ENCODE measurements around the gene NGEF.
A peak's percentile ranks its signal among the peaks of the same experiment; 100 is the strongest.

The NGEF gene

GRCh38 chr2:232966122-232966521, 46.9 kb downstream of the NGEF start:
- DNase-seq (ENCODE audit: low spot score) = no peak

- DNase-seq (ENCODE audit: low spot score) = no peak
Observed at GRCh38 chr2:232963913-232964312, 49.1 kb downstream of the NGEF start.

DNA sequence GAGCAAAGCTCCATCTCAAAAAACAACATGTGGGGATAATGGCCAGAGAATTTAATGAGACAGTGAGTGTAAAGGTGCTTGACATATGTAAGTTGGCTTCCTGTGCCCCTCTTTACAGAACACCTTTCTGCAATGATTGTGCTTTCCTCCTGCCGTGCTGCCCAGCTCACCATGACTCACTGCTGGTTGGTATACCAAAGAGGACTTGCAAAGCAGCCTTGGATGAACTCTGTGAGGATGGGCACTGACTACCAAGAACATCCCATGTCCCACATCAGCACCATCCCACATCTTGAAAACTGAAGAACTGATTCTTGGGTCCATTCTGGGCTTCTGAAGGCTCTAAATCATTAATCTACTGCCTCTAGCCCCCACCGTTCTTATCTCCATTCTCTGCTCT, 52.2 kb downstream of the NGEF start:
- no peak for DNase-seq (ENCODE audit: low spot score)

GRCh38 chr2:232959139-232959538, 53.9 kb downstream of the NGEF start:
- DNase-seq (ENCODE audit: low spot score) = no peak

- DNase-seq (ENCODE audit: low spot score) = no peak
Observed at GRCh38 chr2:232957657-232958090, 55.4 kb downstream of the NGEF start.

DNA sequence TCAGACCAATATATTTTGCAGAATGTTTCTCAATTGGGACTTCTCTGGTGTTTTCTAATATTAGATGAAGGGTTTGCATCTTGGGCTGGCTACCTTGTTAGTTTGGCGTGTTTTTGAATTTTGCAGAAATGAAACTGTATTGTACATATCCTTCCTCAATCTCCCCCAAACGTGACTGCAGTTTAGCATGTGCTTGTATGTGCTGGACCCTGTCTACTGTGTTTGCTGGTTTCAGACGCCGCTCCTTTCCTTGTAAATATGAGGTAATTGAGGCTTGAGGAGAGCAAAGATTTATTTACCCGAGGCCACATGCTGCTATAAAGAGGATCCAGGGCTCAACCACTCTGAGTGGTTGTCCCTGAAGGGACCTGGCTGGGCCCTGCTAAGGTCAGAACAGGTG, 57.2 kb downstream of the NGEF start:
- DNase-seq (ENCODE audit: low spot score) = peak; percentile 41

- no peak for DNase-seq (ENCODE audit: low spot score)
Observed at GRCh38 chr2:232954691-232955090, 58.4 kb downstream of the NGEF start.

GRCh38 chr2:232951891-232952290, 61.2 kb downstream of the NGEF start:
- no peak for DNase-seq (ENCODE audit: low spot score)

- DNase-seq (ENCODE audit: low spot score) = no peak
Observed at GRCh38 chr2:232951181-232951580, 61.9 kb downstream of the NGEF start.

- no peak for DNase-seq (ENCODE audit: low spot score)
Observed at GRCh38 chr2:232950751-232951150, 62.3 kb downstream of the NGEF start.

GRCh38 chr2:232949016-232949415, 64.0 kb downstream of the NGEF start:
- DNase-seq (ENCODE audit: low spot score) = no peak

DNA sequence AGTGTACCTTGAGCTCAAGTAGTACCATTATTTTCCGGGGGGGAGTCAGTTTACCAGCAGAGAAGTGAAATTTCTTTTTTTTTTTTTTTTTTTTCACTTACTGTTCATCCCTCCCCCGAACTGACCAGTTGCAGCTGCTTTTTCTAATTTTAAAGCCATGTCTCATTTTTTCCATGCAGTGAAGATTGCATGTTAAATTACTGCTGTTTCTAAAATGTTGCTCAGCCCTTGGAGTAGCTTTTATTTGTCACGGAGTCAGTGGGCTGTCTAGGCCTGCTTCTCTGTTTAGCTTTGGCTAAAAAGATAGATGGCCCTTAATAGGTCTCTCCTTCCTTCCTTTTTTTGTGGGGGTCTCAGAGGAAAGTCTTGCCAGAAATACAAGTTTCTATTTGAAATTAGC, 70.2 kb downstream of the NGEF start:
- no peak for DNase-seq (ENCODE audit: low spot score)

GRCh38 chr2:232941912-232942594, 71.0 kb downstream of the NGEF start:
- DNase-seq (ENCODE audit: low spot score) = no peak

DNA sequence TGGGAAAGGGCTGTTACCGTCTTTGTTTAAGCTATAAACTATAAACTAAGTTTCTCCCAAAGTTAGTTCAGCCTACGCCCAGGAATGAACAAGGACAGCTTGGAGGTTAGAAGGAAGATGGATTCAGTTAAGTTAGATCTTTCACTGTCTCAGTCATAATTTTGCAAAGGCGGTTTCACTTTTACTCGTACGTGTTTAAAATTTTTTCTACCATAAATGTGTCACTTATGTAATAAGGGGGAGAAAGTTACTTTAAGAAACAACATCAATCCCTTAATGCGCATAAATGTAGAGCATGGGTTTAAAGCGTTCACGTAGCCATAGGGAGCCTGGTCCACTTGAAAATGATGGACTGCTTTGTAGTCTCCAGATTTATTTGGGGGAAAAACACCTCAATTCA, 71.7 kb downstream of the NGEF start:
- no peak for DNase-seq (ENCODE audit: low spot score)

DNA sequence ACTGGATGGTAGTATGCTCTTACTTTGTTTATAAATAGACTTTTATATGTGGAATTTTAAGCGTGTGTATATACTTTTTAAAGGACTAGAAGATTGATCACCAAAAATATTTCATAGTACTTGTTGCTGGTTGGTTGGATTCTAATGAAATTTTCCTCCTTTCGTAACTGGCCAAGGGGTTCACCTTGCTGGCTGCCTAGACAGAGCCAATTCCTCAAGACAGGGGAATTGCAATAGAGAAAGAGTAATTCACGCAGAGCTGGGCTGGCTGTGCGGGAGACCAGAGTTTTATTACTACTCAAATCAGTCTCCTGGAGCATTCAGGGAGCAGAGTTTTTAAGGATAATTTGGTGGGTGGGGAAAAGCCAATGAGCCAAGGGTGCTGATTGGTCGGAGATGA, 72.3 kb downstream of the NGEF start:
- no peak for DNase-seq (ENCODE audit: low spot score)

GRCh38 chr2:232937278-232937906, 75.7 kb downstream of the NGEF start:
- no peak for DNase-seq (ENCODE audit: low spot score)

DNA sequence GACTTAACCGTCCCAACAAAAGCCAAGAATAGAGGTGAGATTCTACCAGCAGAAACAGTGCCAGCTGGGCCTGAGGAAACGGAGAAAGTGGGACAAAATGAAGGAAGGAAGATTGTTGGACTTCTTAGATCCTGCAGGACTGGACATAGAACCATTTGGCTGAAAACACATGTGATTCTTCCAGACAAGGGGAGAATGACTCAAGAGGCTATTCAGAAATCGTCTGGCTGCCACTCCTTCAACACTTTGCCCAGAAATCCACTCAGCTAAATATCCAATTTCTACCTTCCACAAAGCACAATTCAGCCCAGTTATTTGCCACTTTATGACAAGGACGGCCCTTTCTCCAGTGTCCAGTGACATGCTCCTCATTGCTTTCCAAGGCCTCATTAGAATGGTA, 81.4 kb downstream of the NGEF start:
- no peak for DNase-seq (ENCODE audit: low spot score)

DNA sequence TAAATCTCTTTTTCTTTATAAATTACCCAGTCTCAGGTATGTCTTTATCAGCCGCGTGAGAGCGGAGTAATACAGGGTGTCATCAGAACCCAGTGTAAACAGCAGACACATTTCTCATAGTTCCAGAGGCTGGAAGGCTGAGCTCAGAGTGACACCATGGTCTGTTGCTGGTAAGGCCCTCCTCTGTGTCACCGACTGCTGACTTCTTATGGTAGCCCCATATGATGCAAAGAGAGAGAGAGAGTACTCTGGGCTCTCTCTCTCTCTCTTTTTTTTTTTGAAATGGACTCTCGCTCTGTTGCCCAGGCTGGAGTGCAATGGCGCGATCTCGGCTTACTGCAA, 83.0 kb downstream of the NGEF start:
- DNase-seq (ENCODE audit: low spot score) = no peak

DNA sequence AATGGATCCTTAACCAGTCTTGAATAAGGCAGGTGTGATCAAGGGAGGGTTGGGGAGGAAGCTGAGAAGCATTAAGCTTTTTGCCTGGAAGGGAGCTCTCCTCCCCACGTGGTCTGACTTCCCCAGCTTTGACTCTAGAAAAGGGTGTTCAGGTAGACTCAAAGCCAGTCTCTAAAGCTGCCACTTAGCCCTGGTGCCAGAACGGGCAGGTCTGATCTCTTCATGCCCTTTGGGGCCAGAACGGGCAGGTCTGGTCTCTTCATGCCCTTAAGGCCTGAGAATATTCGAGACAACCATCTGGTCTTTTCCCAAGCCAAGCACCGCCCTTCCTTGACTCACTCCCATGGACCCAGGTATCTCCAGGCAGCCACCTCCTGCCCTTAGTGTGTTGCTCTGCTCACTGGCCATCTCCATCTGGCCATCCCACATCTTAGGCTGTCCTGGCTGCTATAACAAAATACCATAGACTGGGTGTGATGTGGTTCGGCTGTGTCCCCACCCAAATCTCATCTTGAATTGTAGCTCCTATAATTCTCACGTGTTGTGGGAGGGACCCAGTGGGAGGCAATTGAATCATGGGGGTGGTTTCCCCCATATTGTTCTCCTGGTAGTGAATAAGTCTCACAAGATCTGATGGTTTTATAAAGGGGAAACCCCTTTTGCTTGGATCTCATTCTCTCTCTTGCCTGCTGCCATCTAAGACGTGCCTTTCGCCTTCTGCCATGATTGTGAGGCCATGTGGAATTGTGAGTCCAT, 83.6 kb downstream of the NGEF start:
- no peak for DNase-seq (ENCODE audit: low spot score)

GRCh38 chr2:232928551-232929302, 84.3 kb downstream of the NGEF start:
- no peak for DNase-seq (ENCODE audit: low spot score)

DNA sequence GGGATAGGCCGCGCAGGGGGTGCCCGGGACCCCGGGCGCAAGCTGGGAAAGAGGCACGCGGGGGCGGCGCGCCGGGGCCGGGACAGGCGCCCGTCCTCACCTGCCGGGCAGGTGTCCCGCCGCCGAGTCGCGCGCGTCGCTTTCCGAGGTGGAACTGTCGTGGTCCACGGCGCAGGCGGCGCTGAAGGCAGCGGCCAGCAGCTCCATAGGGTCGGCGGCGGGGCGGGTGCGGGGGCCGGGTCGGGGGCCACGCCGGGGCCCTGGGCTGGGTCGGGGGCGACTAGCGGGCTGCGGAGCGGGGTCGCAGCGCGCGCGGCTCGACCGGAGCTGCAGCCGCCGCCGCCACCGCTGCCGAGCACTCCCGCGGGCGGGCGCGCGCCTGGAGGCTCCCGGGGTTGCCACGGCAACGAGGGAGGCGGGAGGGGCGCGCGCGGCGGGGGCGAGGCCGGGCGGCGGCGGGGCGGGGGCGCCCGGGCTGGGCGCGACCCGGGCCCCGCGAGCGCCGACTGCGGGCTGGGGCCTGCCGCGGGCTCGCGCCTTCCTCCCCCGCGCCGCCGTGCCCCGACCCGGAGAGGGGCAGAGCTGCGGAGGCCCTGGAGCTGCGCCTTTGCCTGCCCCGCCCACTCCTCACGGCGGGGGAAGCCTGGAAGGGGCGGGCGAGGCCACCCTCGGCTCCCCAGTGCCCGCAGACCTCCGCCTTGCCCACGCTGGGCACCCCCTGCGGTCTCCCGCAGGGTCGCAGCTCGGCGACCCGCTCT, 85.1 kb downstream of the NGEF start:
- no peak for DNase-seq (ENCODE audit: low spot score)

Data from NAMALWA (cell line).